GM19452 (cell line): Measurements from ENCODE around the gene SNAP23.
A peak's percentile ranks its signal among the peaks of the same experiment; 100 is the strongest.

Experiments used
- ATAC-seq: cut with Tn5 transposase; IDR thresholded peaks from one replicate; pipeline ENCODE4 v1.9.1; 2021; ENCODE audit not compliant: unreplicated experiment

The SNAP23 gene

DNA sequence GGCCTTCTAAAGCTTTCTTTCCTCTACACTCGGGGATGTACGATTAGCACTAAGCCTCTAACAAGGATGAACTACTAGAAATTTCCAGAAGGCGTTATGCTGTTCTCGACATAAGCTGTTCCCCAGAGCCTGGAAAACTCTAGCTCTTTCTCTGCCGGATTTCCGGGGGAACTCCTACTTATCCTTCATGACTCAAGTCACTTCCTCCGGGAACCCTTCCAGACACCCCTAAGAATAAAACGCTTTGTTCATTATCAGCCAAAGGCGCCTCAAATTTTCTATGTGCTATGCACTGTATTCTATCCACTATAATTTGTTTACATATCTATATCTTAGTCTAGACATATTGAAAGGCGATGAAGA, 455 bp upstream of the SNAP23 start:
- ATAC-seq = no peak

GRCh38 chr15:42498212-42499068, 3.0 kb downstream of the SNAP23 start:
- no peak for ATAC-seq

DNA sequence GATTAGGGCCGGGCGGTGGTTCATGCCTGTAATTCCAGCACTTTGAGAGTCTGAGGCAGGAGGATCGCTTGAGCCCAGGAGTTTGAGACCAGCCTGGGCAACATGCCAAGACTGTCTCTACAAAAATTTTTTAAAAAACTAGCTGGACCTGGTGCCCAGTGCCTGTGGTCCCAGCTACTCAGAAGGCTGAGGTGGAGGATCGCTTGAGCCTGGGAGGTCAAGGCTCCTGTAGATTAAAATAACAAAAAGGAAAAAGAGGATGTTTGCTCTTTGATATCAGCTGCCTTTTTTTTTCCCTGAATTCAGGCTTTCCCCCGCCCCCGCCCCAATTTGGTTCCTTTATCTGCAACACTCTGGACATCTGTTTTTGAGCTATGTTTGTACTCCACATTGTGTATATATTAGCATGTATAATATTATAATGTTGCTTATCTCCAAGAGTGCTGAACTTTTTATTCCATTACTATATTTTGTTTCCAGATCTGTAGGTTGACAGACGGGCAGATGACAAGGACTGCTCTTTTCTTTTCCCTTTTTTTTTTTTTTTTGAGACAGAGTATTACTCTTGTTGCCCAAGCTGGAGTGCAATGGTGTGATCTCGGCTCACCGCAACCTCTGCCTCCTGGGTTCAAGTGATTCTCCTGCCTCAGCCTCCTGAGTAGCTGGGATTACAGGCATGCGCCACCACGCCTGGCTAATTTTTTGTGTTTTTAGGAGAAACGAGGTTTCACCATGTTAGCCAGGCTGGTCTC, 4.6 kb downstream of the SNAP23 start:
- ATAC-seq = no peak

DNA sequence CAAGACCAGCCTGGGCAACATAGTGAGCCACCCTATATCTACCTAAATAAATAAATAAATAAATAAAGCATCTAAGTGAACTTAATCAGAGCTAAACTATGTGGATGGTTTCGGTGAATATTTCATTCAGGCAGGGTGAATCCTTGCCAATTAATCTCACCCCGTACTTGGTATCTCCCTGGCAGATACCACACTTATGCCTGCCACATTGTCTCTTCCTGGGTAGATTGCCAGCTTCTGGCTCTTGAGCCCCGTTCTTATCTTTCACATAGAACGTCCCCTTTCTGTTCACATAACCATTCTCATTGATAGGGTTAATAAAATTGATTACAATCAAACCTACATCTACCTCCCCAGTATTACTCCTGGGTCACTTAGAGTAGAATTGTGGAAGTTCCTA, 7.0 kb downstream of the SNAP23 start:
- no peak for ATAC-seq

DNA sequence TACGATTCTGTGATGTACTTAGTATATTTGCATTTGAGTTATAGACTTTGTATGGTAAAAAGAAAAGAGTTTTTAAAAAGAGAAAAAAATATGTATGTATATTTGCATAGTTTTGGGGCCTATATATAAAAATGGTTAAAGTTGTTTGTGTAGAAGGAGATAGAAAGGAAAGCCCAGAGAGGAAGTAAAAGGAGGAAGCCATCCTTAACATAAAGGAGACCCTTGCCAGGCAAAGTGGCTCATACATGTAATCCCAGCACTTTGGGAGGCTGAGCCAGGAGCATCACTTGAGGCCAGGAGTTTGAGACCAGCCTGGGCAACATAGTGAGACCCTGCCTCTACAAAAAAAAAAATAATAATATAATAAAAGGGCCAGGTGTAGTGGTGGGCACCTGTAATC, 8.4 kb downstream of the SNAP23 start:
- ATAC-seq = no peak

DNA sequence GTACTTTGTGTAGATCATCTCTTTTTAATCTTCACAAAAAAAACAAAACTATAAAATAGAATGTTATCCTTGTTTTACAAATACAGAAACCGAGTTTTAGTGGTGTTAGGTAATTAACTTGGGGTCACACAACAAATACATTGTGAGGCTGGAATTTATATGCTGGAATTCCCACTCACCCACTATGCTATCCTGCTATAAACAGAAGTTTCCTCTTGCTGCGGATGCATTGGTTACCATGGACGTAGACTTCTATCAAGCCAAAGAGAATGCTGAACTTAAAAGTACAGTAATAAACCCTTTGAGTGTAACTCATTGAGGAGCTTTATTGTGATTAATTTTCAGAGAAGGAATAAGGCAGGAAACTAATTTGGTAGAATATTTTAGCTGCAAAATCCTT, 9.2 kb downstream of the SNAP23 start:
- ATAC-seq = peak; percentile 30

DNA sequence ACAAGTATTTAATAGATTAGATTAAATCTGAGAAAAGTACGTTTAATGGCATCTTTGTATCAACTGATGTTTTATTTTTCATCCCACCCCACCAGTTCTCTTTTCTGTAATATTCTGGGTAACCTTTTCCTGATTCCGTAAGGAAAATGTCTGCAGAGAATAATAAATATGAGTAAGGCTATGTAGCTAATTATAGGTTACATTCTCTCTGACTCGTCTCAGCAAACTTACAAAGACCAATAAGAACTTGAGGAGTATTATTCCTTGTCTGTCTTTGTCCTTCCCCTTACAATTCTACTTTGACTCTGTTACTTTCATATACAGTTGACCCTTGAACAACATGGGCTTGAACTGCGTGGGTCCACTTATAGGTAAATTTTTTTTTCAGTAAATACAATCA, 12.1 kb downstream of the SNAP23 start:
- no peak for ATAC-seq

DNA sequence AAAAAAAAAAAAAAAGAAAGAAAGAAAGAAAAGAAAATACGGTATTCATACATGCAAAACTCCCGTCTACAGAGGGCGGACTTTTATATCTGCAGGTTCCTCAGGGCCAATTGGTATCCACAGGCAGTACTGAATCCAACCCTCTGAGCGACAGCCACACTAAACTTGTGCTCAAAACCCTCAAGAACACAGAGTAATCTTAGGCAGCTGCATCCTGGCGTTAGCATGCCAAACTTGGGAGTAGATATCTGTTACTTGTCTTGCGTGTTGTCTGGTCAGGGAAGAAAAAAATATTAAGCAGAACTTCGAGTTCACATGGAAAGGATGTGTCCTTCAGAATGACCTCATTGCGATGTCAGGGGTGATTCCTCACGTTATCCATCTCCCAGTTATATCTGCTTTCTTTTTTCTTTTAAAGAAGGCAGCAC, 12.8 kb downstream of the SNAP23 start:
- no peak for ATAC-seq

- ATAC-seq = no peak
Measured at GRCh38 chr15:42510258-42511006, 15.0 kb downstream of the SNAP23 start.

DNA sequence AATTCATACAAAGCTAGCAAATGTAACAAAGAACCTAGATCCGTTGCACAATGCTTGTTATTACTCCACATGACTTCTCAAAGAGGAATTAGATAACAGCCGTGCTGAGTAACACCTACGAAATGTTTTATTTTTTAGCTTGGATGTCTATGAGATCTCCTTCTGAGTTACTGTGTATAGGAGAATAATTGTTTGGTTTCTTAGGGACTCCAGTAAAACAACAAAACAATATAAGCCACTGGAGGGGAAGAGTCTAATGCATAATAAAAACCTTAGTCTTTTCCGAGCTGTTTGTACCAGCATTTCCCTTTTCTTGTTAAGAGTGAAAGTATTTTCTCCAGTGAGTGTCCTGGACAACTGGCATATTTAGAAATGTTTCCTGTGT, 15.6 kb downstream of the SNAP23 start:
- no peak for ATAC-seq

DNA sequence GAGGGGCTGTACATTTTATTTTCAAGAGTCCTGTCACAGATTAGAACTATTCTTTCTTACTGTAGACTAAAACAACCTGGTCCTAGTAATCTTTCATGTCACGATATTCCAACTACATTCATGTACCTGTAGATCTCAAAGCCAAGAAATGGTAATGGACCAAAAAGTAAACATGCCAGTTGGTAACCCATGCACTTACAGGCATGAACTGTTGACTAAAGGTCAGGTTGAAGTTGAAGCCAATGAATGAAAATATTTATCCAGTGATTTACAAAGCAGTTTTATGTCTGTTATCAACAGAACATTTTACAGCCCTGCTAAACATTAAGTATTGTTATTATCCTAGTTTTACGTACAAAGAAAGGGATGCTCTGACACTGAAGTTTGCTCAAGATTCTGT, 27.9 kb downstream of the SNAP23 start:
- ATAC-seq = no peak

DNA sequence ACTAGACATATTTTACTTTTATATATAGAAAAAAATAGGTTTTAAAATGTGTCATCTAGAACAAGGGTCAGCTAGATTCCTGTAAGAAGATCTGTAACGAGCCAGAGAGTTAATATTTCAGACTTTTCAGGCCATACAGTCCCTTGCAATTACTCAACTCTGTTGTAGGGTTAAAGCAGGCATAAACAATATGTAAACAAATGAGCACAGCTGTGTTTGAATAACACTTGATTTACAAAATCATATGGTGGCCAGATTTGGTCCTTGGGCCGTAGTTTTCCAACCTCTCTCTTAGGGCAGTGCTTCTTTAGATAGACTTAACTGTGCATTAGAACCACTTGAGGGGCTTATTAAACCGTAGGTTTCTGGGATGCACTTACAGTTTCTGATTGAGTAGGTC, 33.5 kb downstream of the SNAP23 start:
- no peak for ATAC-seq

DNA sequence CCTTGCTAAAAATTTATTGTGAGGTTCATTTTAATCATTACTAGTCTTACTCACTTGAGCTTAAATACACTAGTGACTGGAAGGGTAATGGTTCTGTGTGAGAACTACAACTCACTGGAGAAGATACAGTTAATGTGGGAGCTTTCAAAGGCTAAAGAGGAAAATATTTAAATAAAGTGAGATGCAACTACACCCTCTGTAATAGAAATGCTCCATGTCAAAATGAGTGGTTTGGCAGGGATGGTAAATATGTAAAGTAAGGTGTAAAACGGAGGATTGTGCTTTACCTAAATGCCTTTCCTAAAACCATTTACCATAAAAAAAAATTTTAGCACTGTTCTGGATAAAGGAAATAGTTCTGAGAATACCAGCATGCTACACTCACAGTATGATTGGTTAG, 37.8 kb downstream of the SNAP23 start:
- no peak for ATAC-seq

DNA sequence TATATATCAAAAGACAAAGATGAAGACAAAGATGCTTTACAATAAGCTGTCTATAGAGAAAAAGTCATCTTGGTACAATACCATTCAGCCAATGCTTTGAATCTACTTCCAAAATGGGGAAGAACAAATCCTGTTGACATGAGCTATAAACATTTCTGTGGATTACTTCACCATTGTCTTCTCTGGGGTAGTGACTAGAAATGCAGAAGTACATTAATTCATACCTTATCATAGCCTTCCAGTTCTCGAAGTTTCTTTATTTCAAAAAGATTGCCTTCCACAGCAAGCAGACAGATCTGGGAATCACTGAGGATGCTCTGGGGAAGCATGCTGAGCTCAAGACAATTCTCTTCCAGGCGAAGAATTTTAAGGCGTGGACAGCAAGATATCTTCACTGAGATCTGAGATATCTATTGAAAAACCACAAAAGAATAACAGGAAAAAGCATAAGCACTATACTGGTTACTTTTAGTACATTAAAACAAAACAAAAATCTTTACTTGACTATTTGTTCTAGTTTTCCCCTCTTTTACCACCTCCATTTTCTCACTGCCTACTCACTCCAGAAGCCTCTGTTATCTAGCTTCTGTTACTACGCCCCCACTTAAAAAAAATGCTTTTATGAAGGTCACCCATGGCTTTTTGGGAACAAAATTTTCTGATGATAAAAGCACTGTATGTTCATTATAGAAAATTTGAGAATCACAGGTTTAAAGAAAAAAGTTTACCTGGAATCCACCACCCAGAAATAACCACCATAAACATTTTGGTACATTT, 49.6 kb downstream of the SNAP23 start:
- no peak for ATAC-seq

GRCh38 chr15:42547918-42548248, 52.4 kb downstream of the SNAP23 start:
- ATAC-seq = no peak

- ATAC-seq = peak; percentile 78
Measured at GRCh38 chr15:42548249-42549031, 53.0 kb downstream of the SNAP23 start, which contains the start of the genes HAUS2 and LRRC57. TSS of gene HAUS2 (plus strand) at chr15:42548838. CDS start at chr15:42548873, 35 bp downstream. TSS of gene LRRC57 (minus strand) at chr15:42548793. CDS start at chr15:42548434, 359 bp downstream.

DNA sequence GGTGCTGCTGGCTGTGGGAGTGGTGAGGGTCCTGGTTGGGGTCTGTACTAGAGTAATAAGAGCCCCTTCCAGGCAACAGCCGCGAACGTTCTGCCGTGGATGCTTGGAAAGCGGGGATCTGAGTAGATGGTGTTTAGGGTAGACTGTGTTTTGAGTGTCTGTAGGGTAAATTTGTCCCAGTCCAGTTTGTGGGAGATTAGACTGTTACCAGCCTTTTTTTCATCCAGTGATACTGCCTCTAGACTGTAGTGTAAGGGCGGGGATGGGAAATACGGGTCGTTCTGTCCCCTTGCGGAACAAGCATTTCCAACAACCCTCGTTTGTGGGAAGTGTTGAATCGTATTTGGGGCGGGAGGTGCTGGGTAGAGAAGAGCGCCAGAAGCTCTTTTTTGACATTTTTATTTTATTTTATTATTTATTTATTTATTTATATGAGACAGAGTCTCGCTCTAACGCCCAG, 53.6 kb downstream of the SNAP23 start:
- ATAC-seq = peak; percentile 5

DNA sequence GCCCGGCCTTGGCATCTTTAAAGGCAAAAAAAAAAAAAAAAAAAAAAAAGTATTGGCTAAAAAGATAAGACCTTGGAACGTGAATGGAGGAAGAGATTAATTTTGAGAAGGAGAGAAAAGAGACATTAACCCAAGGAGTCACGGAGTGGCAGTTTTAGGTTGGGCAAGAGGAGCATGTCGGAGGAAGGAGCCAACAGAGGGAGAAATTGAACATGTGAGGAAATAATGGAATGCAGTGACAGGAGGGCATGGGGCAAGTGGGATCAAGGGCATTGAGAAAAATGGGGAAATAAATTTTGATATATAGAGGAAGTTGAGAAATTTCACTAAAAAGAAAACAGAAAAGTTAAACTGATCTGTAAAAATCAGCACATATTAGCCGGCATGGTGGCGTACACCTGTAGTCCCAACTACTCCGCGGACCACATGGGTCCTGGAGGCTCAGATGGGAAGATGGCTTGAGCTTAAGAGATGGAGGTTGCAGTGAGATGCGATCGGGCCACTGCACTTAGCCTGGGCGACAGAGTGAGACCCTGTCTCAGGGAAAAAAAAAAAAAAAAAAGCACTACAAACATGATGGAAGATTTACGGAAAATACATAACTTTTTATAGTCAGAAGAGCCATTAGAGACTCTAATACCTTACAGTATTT, 54.4 kb downstream of the SNAP23 start:
- ATAC-seq = no peak

DNA sequence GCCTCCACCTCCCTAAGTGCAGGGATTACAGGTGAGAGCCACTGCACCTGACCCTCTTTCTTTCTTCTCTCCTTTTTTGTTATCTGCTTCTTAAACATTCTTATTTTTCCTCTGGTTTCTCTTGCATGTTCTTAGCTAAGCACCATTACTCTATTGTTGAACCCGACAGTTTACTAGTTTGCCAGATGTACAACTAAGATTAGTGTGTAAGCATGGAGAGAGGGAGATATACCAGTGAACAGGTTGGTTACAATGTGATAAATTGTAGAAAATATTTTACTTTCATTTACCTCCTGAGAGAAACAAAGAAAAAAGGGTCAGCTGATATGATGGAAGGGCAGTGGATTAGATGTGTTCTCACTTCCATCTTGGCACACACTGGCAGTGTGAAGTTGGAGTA, 58.1 kb downstream of the SNAP23 start:
- ATAC-seq = no peak
